NT2/D1 (cell line): ENCODE results near the gene FAM222B.

ENCODE experiments used
- SUZ12 ChIP-seq: IDR thresholded peaks from 2 replicates; pipeline ENCODE4 v1.6.1; 2011; ENCODE audit not compliant: insufficient read length, insufficient read depth; ENCODE audit errors: extremely low read depth
- YY1 ChIP-seq: IDR thresholded peaks from 2 replicates; pipeline ENCODE4 v1.6.1; 2011; ENCODE audit not compliant: insufficient read length, insufficient read depth
- ZNF274 ChIP-seq: IDR thresholded peaks from 2 replicates; pipeline ENCODE4 v1.6.1; 2011; ENCODE audit warnings: mild to moderate bottlenecking, low read depth, low read length

DNA sequence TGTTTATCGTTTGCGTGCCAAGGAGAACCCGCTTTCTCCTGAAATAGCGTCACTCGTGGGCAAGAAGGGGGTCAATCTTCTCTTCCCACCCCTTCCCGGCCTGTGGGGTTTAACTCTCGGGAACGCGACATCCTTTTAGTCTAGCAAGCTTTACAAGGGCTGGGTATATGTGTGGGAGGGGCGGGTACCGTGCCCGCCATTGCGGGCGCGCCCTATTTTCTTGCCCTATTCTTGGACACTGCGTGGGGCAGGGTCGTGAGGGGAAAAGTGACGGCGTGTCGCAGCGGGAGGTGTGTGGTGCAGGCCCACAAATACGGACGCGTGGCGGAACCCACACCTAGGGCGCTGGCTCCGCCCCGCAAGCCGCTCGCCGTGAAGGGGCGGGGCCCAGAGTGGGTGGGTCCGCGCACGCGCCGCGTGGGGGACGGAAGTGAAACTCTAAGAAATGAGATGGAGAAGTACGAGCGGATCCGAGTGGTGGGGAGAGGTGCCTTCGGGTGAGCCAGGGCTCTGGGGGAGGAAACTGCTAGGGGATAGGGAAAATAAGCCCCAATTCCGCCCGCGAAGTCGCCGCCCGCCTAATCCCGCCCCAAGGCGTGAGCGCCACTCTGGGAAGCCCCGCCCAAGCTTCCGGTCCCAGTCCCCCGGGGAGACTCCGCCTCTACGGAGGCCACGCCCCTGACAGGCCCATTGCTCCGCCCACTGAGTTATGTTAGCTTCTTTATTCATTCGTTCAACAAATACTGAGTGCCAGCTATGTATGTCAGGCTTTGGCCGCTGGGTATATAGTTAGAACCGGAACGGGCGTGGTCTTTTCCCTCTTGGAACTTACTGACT, 114.0 kb downstream of the FAM222B start, which contains the start of gene NEK8:
- TF ChIP-seq SUZ12 (no peak), ZNF274 (no peak), YY1 (no peak)
